ENCODE data around the gene GMDS. TPM values are rescaled to one million over a fixed set of nuclear protein-coding genes. Genes with fewer than 3 reads are reported as not detected.

The GMDS gene
- total and polyA plus RNA-seq, 2 of the 8 experiments (the other 6 are each of a cell fraction or from before 2014, with no cell fraction given): 16.8 to 50.0 TPM

GRCh38 chr6:1963596-1963995 lies 281.8 kb downstream of the GMDS start:
- Histone ChIP-seq H2BK5ac (ENCODE audit: low read depth, low read length) (no peak overlapping the region), H4K20me1 (replicated peaks in 1 of 2; ENCODE audit: control insufficient read depth in 1 of 2, insufficient read depth in 2 of 2, low read length in 2 of 2) (no peaks in the 10 kb centered on the region), H2BK120ac (replicated peaks; ENCODE audit: low read depth, low read length) (no peak overlapping the region), H3K56ac (replicated peaks; ENCODE audit: insufficient read length, low read depth, low read length) (no peak overlapping the region), H3K36me3 (ENCODE audit: control insufficient read depth in 2 of 4, insufficient read depth in 4 of 4, low read length in 3 of 4) (no peaks in the 10 kb centered on the region), H2AK5ac (ENCODE audit: low read depth, low read length) (no peak overlapping the region), H3K27me3 (replicated peaks in 1 of 4; ENCODE audit: control insufficient read depth in 3 of 4, extremely low read depth in 1 of 4, insufficient read depth in 3 of 4, low read length in 3 of 4) (peaks cover 0 to 1% (median 0%) of the 10 kb centered on the region in 4 experiments; a peak in 1 of 7 replicates), H3K9ac (replicated peaks in 1 of 4; ENCODE audit: extremely low read depth in 1 of 4, low read depth in 3 of 4, low read length in 3 of 4) (no peak overlapping the region), H2AFZ (ENCODE audit: low read length) (no peak overlapping the region), H4K91ac (replicated peaks; ENCODE audit: insufficient read length, low read length) (no peak overlapping the region), H4K8ac (ENCODE audit: extremely low read depth, insufficient read depth, low read length) (no peak overlapping the region), H3K27ac (ENCODE audit: low read depth, low read length) (no peak overlapping the region), H3K4ac (replicated peaks; ENCODE audit: insufficient read length, low read depth, low read length) (no peak overlapping the region), H3K18ac (ENCODE audit: extremely low read depth, low read length) (no peak overlapping the region), H3K23ac (ENCODE audit: insufficient read length) (no peak overlapping the region), H2BK12ac (ENCODE audit: low read depth, low read length) (no peak overlapping the region), H3K9me3 (ENCODE audit: insufficient read depth in 2 of 2, low read depth in 1 of 2, low read length in 1 of 2) (no peaks in the 10 kb centered on the region), H3K14ac (ENCODE audit: insufficient read length) (no peak overlapping the region), H3K4me2 (ENCODE audit: insufficient read depth in 1 of 2, low read depth in 2 of 2, low read length in 2 of 2) (no peak overlapping the region), H3K23me2 (ENCODE audit: low read depth, low read length) (no peaks in the 10 kb centered on the region), H3K4me1 (replicated peaks in 1 of 4; ENCODE audit: control insufficient read depth in 3 of 4, insufficient read depth in 4 of 4, low read length in 3 of 4) (no peaks in the 10 kb centered on the region), H3K79me2 (ENCODE audit: control insufficient read depth in 1 of 2, insufficient read depth in 2 of 2, low read length in 2 of 2) (no peaks in the 10 kb centered on the region), H3K79me1 (ENCODE audit: low read depth, low read length) (no peaks in the 10 kb centered on the region), H2BK15ac (ENCODE audit: low read length) (no peak overlapping the region), H3K4me3 (ENCODE audit: extremely low read depth in 1 of 4, insufficient read depth in 2 of 4, low read depth in 3 of 4, low read length in 4 of 4) (no peak overlapping the region), H4K5ac (ENCODE audit: insufficient read length, low read depth, low read length) (no peak overlapping the region), H2BK20ac (ENCODE audit: low read length) (no peak overlapping the region)
- POLR2A ChIA-PET (ENCODE audit: partially characterized antibody): no interaction called here
- DNase-seq (ENCODE audit: low read depth in 1 of 2, low spot score in 2 of 2) (no peak), FAIRE-seq (no peak)
- CTCF ChIA-PET (ENCODE audit: partially characterized antibody): no interaction called here
- 81% methylated on average over 2 of the region's 2 CpGs; no CpG with 5 or more reads in 1 of the 2 experiments for WGBS, 2 experiments (ENCODE audit: extremely low coverage in 1 of 2, insufficient coverage in 1 of 2, insufficient read length in 1 of 2, insufficient replicate concordance in 2 of 2, low coverage in 1 of 2, low lambda C conversion rate in 2 of 2, missing lambda C conversion rate in 1 of 2)
- TF ChIP-seq MAFK (IDR thresholded peaks at IDR 0.05; ENCODE audit: low read depth, low read length): no peak
- TF ChIP-seq PHF8 (conservative IDR thresholded peaks at IDR 0.05; ENCODE audit: low read depth, low read length): no peak
- no peak for TF ChIP-seq CHD2 (IDR thresholded peaks at IDR 0.05; ENCODE audit: low read length)
- no peak for TF ChIP-seq POLR2A (IDR thresholded peaks at IDR 0.05; ENCODE audit: control extremely low read depth in 1 of 2, low read depth in 2 of 2, low read length in 2 of 2)
- no peak for TF ChIP-seq BCL11A (IDR thresholded peaks at IDR 0.05; ENCODE audit: low read depth in 2 of 2, low read length in 2 of 2)
- no peak for TF ChIP-seq TEAD4 (IDR thresholded peaks at IDR 0.05; ENCODE audit: low read depth, low read length)
- TF ChIP-seq TAF7 (optimal IDR thresholded peaks at IDR 0.05; ENCODE audit: borderline replicate concordance, low read depth, low read length): no peak
- TF ChIP-seq YY1 (IDR thresholded peaks at IDR 0.05; ENCODE audit: low read depth, low read length): no peak
- TF ChIP-seq SUZ12 (IDR thresholded peaks at IDR 0.05; ENCODE audit: low read length): no peak
- TF ChIP-seq EP300 (IDR thresholded peaks at IDR 0.05; ENCODE audit: borderline replicate concordance in 1 of 2, low read depth in 2 of 2, low read length in 2 of 2): no peak
- TF ChIP-seq SP4 (IDR thresholded peaks at IDR 0.05; ENCODE audit: low read length): no peak
- no peak for TF ChIP-seq MAX (IDR thresholded peaks at IDR 0.05)
- TF ChIP-seq CTCF (IDR thresholded peaks at IDR 0.05; ENCODE audit: control extremely low read depth in 1 of 3, insufficient read depth in 1 of 3, low read depth in 1 of 3, low read length in 3 of 3): no peak
